ENCODE results near the gene TUBA1B. TPM values are rescaled to one million over a fixed set of nuclear protein-coding genes. Genes with fewer than 3 reads are reported as not detected.

The TUBA1B gene
- total and polyA plus RNA-seq, 11 donors: 189 to 1,651 (median 464) TPM

DNA sequence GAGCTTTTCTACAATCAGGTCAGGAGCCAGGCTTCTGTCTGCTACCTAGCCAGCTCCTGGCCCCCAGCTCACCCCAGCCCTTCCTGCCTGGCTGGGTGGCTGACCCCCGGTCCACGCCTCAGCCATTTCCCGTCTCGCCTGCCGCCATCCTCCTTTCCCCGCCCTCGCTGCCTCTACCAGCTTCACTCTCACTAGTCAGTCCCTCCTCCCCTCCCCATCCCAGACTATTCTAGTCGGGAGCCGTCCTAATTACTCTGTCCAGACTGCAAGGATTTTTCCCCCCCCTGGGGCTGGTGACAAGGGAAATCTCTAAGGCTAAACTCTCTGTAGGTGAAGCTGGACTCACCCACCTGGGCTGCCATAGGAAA is 37.4 kb downstream of the TUBA1B start:
- no peaks in the 10 kb centered on the region for H3K9me3 ChIP-seq
- ATAC-seq: peak in 3 of 4 donors; percentile 5 to 54 (median 13)
- peaks cover 0 to 62% (median 35%) of the 10 kb centered on the region in 9 donors for H3K27me3 ChIP-seq
- H3K4me3 ChIP-seq: peak overlapping the region in 11 of 12 donors; percentile 2 to 52 (median 39)
- no peak for TF ChIP-seq POLR2A (IDR thresholded peaks at IDR 0.05)
- TF ChIP-seq, protein P1, sequence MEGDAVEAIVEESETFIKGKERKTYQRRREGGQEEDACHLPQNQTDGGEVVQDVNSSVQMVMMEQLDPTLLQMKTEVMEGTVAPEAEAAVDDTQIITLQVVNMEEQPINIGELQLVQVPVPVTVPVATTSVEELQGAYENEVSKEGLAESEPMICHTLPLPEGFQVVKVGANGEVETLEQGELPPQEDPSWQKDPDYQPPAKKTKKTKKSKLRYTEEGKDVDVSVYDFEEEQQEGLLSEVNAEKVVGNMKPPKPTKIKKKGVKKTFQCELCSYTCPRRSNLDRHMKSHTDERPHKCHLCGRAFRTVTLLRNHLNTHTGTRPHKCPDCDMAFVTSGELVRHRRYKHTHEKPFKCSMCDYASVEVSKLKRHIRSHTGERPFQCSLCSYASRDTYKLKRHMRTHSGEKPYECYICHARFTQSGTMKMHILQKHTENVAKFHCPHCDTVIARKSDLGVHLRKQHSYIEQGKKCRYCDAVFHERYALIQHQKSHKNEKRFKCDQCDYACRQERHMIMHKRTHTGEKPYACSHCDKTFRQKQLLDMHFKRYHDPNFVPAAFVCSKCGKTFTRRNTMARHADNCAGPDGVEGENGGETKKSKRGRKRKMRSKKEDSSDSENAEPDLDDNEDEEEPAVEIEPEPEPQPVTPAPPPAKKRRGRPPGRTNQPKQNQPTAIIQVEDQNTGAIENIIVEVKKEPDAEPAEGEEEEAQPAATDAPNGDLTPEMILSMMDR (IDR thresholded peaks at IDR 0.05): no peak
- peak in 4 of 5 donors; percentile 47 to 58 (median 52) for DNase-seq
- peak overlapping the region in 3 of 12 donors; percentile 10 to 56 (median 27) for H3K27ac ChIP-seq
- 4 to 11% (median 7%) methylated on average over 9 of the region's 9 CpGs for WGBS, 4 donors
- peaks cover 10 to 65% (median 50%) of the 10 kb centered on the region in 12 donors for H3K4me1 ChIP-seq
- intact Hi-C loops (cut with DNase I): loop anchor here in 1 of 10 donors (2.0 kb wide), 1 partner anchor 35 kb away; no protein-coding TSS in a partner anchor
- H3K36me3 ChIP-seq: peaks cover 0 to 32% (median 27%) of the 10 kb centered on the region in 9 donors

DNA sequence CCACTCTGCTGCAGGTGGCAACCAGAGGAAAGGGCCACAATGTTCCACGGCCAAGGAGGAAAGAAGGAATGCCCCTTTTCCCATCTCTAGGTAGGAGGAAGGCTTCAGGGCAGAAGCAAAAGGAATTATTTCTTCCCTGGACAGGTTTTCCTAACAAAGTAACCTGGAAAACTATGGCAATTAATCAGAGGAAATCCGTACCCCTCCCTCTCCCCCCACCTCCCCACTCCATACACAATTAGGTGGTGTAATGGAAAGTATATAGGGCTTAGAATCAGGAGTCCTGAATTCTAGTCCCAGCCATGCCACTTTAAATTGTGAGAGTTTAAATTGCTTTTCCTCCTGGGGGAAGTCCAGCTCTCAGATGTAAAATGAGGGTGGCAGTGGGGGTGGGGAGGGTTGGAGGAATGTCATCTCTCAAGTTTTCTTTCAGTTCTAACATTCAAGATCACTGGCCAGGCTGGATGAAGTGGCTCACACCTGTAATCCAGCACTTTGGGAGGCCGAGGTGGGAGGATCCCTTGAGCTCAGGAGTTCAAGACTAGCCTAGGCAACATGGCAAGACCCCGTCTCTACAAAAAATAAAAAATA is 38.3 kb downstream of the TUBA1B start:
- no peak for ATAC-seq
- no peaks in the 10 kb centered on the region for H3K9me3 ChIP-seq
- 63 to 80% (median 66%) methylated on average over 4 of the region's 4 CpGs for WGBS, 4 donors
- intact Hi-C loops (cut with DNase I): no loop called here
- DNase-seq: no peak
- TF ChIP-seq, protein P1 (IDR thresholded peaks at IDR 0.05): no peak
- no peak for TF ChIP-seq POLR2A (IDR thresholded peaks at IDR 0.05)
- H3K4me3 ChIP-seq: peak overlapping the region in 9 of 12 donors; percentile 31 to 52 (median 46)
- peaks cover 10 to 72% (median 57%) of the 10 kb centered on the region in 12 donors for H3K4me1 ChIP-seq
- peak overlapping the region in 3 of 12 donors; percentile 35 to 56 (median 50) for H3K27ac ChIP-seq
- H3K36me3 ChIP-seq: peaks cover 0 to 24% (median 18%) of the 10 kb centered on the region in 9 donors
- H3K27me3 ChIP-seq: peaks cover 0 to 66% (median 35%) of the 10 kb centered on the region in 9 donors

DNA sequence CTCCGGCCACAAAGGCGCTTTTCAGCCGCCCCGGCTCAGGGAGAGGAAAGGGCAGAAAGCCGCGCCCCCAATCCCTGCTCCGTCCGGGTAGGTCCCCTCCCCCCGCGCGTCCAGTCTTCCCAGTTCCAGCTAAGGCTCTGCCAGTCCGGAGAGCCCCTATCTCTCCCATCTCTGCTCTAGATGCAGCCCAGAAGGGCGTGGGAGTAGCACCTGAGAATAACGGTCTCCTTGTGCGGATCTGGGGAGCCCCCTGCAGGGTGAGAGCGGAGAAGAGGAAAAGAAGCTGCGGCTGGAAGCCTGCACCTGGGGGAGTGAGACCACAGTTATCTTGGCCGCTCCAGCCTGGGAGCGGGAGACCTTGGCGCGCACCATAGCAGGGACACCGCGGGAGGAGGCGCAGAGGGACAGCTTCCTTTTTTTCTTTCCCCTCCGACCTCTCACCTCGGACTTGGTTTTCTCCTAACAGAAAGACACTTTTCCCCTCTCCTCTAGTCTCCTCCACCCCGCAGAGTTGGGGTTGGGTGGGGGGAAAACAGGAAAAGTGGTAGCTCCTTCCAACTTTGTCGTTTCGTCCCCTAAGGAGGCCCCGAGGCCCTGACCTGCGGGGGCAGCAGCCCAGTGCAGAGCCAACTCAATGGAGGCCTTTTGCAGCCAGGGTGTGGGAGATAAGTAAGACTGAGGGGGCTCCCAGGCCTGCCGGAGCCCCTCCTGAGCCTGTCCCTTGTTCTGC is 38.9 kb downstream of the TUBA1B start:
- peaks cover 0 to 18% (median 11%) of the 10 kb centered on the region in 9 donors for H3K36me3 ChIP-seq
- intact Hi-C loops (cut with DNase I): no loop called here
- ATAC-seq (peak in 1 of 4 donors; percentile 23), DNase-seq (peak; percentile 43 to 65 (median 50))
- peak overlapping the region in 5 of 12 donors; percentile 18 to 50 (median 35) for H3K27ac ChIP-seq
- peak overlapping the region in 11 of 12 donors; percentile 8 to 48 (median 43) for H3K4me3 ChIP-seq
- H3K27me3 ChIP-seq: peaks cover 0 to 66% (median 35%) of the 10 kb centered on the region in 9 donors
- H3K9me3 ChIP-seq: no peaks in the 10 kb centered on the region
- no peak for TF ChIP-seq POLR2A (IDR thresholded peaks at IDR 0.05)
- TF ChIP-seq, protein P1 (IDR thresholded peaks at IDR 0.05): peak in 10 of 12 donors; percentile 11 to 50 (median 22)
- H3K4me1 ChIP-seq: peaks cover 10 to 74% (median 57%) of the 10 kb centered on the region in 12 donors
- WGBS, 4 donors: 5 to 12% (median 8%) methylated on average over 21 to 32 of the region's 32 CpGs

DNA sequence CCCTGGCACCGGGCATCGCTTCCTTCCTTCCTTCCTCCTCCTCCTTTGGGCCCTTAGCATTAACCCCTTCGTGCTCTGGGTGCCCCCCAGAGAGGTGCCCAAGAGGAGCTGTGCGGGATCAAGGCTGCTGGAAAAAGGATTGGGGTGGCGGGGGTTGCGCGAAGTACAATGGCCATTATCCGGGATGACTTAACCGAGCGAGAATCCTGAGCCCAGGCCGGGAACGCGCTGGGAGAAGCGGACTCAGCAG is 39.4 kb downstream of the TUBA1B start:
- peaks cover 0 to 13% (median 7%) of the 10 kb centered on the region in 9 donors for H3K36me3 ChIP-seq
- ATAC-seq: no peak
- DNase-seq: no peak
- H3K4me1 ChIP-seq: peaks cover 10 to 74% (median 57%) of the 10 kb centered on the region in 12 donors
- H3K9me3 ChIP-seq: no peaks in the 10 kb centered on the region
- intact Hi-C loops (cut with DNase I): no loop called here
- H3K4me3 ChIP-seq: peak overlapping the region in 10 of 12 donors; percentile 33 to 48 (median 44)
- H3K27me3 ChIP-seq: peaks cover 0 to 66% (median 35%) of the 10 kb centered on the region in 9 donors
- H3K27ac ChIP-seq: peak overlapping the region in 3 of 12 donors; percentile 29 to 50 (median 35)
- WGBS, 4 donors: 1 to 6% (median 4%) methylated on average over 6 to 14 of the region's 14 CpGs
- no peak for TF ChIP-seq POLR2A (IDR thresholded peaks at IDR 0.05)
- TF ChIP-seq, protein P1 (IDR thresholded peaks at IDR 0.05): no peak
